GM18507 (cell line): ENCODE measurements around the gene NR6A1.
"Not testable (repeated sequence)": the region's sequence is repeated elsewhere in the genome, so short reads cannot be mapped to it uniquely, and the experiment has no call there.

Experiments used
- DNase-seq: peaks from one replicate; pipeline ENCODE4 v3.0.0; 2011; ENCODE audit warnings: low read depth; ENCODE audit not compliant: insufficient read length; ENCODE audit errors: extremely low spot score
- FAIRE-seq: peaks from 2 replicates; lab custom pipeline; 2011; peaks lifted over from hg19 to GRCh38; lab: Jason Lieb, UNC

The NR6A1 gene

DNA sequence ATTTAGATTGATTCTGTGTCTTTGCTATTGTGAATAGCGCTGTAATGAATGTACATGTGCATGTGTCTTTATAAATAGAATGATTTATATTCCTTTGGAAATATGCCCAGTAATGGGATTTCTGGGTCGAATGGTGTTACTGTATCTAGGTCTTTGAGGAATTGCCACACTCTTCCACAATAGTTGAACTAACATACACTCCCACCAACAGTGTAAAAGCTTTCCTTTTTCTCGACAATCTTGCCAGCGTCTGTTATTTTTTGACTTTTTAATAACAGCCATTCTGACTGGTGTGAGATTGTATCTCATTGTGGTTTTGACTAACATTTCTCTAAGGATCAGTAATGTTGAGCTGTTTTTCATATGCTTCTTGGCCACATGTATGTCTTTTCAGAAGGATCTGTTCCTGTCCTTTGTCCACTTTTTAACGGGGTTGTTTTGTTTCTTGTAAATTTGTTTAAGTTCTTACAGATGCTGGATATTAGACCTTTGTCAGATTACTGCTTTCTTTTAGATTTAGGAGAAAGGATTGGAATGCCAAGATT is 139.0 kb downstream of the NR6A1 start:
- FAIRE-seq = no peak
- no peak for DNase-seq

DNA sequence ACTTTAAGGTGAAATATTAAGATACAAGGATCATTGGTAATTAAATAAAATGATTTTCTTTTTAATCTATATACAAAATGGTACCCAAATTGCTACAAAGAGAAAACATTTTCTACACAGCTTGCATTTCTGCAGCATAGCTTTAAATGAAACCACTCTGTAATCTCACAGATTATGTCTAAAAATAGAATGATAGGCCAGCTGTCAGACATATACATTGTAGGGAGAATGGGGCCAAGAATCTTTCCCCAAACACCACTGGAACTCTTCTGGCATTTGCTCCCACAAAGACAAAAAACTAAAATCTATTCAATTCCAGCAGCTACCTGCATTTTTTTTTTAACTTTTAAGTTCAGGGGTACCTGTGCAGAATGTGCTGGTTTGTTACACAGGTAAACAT is 139.8 kb downstream of the NR6A1 start:
- FAIRE-seq (no peak), DNase-seq (no peak)

DNA sequence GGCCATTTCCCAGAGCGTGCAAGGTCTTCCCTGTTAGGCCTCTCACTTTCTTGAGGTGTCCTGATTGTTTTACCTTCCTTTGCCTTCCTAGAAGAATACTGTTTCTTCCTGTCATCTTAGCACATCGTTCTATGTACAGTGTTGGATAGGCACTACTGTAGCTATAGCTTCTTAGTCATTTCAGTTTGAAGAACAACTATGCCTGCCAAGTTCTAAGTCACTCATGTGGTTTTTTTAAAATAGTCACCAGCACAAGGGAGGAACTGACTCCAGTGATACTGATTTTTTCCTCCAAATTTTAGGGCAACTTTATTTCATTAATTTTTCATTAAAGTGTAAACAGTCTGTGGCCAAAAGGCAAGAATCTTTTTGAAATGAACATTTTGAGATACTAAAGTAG is 141.5 kb downstream of the NR6A1 start:
- DNase-seq (no peak), FAIRE-seq (no peak)

DNA sequence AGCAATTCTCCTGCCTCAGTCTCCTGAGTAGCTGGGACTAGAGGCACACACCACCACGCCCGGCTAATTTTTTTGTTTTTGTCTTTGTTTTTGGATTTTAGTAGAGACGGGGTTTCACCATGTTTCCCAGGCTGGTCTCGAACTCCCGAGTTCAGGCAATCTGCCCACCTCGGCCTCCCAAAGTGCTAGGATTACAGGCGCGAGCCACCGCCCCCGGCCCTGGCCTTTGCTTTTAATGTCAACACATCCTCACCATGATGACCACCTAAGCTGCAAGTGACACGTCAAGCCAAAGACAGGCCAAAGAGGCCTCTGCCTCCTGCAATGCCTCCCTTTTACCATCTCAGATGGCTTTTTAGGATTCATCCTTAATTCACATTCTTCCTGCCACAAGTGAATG is 142.4 kb downstream of the NR6A1 start:
- no peak for FAIRE-seq
- no peak for DNase-seq

DNA sequence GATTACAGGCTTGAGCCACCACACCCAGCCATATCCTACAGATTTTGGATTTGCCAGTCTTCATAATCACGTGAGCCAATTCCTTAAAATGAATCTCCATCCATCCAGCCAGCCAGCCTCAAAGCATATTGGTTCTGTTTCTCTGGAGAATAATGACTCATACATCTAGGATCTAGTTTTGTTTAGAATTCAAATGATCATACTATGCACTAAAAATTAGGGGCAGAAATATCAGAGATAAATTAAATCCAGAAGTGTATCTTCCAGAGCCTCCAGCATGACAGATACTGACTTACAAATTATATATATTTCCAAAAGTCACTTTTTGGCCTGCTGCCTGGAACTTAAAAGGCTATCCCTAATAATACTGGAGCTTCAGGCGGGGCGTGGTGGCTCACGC is 144.8 kb downstream of the NR6A1 start:
- FAIRE-seq (no peak), DNase-seq (no peak)

DNA sequence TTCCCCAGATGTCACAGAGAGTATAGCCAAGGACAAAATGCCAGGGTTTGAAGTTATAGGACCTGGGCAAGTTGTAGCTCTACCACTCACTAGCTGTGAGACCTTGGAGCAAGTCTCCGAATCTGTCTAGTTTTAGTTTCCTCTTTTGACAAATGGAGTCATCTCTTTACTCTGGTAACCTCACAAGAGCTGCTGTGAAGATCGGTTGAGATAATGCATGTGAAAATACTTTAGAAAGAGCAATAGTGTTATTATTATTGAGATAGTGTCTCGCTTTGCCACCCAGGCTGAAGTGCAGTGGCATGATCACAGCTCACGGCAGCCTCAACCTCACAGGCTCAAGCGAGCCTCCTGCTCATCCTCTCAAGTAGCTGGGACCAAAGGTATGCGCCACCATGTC is 146.0 kb downstream of the NR6A1 start:
- DNase-seq (no peak), FAIRE-seq (no peak)

DNA sequence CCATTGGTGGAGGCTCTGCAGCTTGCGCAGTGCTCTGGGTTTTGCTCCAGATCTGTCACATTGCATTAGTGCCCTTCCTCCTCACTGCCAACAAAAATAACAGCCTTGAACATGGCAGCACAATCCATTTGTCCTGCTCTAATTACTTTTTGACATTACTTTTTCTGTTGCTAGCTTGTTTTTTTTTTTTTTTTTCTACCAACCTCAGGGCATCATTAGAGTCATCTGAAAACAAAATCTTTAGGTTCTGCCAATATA is 146.4 kb downstream of the NR6A1 start:
- FAIRE-seq (no peak), DNase-seq (no peak)

DNA sequence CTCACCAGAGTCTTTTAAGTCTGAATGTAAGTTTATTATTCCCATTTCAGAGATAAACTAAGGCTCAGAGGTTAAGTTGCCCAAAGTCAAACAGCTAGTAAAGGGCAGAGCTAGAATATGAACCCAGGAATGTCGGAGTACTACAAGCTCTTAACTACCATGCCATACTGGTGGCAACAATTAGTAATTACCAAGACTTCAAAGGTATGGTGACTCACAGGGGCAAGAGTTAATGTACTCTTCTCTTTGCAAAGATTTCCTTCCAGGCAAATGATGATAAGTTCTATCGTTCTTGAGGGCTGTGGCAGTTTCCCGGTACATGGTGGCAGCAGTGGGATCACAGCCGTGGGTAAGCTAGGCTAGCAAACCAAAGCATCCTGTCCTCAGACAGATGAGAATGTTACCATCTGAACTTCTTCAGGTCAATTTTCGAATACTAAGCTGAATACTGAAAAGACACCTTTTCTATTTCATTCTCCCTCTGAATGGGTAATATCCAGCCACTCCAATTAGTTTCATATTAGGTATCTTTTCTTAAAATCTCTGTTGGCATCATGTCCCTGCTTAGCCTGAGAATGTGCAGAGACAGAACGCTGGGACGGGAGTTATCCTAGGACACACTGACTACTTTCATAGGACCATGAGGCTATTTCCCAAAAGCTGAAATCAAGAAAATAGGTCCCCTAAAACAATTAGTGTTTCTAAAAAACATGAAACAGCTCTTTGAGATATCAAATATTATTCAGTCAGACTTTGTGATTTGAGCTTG is 147.0 kb downstream of the NR6A1 start:
- DNase-seq = no peak
- no peak for FAIRE-seq

DNA sequence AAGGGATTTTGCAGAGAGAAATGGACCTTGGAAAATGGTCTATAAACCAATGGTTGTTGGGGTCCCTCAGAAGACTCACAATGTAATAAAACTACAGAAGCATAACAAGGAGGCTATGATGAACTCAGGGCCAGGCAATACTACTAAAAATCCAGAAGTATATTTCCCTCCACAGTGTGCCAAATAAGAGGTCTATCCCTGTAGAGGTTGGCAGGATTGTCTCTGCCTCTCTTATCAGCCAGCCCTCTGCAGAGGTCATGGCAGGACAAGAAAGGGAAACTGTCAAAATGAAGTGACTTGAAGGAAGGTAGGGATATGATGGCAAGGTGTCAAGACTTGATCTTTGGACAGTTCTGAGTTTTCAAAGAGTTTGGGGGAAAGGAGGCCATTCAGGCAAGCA is 148.2 kb downstream of the NR6A1 start:
- no peak for FAIRE-seq
- DNase-seq = no peak

DNA sequence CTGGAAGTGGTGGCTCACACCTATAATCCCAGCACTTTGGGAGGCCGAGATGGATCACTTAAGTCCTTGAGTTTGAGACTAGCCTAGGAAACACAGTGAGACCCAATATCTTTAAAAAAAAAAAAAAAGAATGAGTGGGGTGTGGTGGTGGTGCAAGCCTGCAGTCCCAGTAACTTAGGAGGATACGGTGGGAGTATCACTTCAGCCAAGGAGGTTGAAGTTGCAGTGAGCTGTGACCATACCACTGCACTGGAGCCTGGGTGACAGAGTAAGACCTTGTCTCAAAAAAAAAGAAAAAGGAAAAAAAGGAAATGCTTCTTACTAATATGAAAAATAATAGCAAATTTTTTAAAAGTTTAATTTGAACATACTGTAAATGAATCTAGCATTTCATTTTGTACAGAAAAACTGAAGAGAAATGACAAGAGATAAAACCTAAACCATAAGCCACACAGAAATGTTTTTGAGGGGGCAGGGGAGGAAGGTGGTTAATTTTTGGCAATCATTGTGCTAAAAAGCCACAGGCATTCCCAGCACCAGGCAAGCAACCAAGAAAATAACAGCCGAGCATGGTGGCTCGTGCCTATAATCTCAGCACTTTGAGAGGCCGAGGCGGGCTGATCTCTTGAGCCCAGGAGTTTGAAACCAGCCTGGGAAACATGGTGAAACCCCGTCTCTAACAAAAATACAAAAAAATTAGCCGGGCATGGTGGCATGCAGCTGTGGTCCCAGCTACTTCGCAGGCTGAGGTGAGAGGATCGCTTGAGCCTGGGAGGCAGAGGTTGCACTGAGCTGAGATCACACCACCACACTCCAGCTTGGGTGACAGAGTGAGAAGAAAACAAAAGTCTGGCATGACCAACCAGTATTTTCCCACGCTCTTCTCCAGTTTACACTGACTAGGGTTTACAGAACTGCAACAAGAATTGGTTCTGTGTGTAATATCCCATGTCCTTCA is 149.5 kb downstream of the NR6A1 start:
- DNase-seq (no peak), FAIRE-seq (peak; percentile 69)

DNA sequence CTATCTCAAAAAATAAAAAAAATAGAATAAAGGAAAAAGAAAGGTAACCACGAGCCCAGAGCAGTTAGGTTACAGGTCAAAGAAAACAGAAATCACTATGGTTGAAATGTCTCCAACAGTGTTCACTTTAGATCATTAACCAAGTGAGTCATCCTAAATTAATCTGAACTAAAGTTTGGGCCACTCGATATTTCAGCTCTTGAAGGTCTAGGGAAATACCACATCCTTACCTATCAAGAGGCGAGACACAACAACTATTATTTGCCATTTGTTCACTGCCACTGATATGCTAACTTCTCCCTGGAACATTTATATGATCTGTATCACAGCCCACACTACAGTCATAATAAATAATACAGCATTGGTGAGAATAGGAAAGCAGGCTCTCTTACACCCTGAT is 152.6 kb downstream of the NR6A1 start:
- DNase-seq (no peak), FAIRE-seq (peak; percentile 38)

DNA sequence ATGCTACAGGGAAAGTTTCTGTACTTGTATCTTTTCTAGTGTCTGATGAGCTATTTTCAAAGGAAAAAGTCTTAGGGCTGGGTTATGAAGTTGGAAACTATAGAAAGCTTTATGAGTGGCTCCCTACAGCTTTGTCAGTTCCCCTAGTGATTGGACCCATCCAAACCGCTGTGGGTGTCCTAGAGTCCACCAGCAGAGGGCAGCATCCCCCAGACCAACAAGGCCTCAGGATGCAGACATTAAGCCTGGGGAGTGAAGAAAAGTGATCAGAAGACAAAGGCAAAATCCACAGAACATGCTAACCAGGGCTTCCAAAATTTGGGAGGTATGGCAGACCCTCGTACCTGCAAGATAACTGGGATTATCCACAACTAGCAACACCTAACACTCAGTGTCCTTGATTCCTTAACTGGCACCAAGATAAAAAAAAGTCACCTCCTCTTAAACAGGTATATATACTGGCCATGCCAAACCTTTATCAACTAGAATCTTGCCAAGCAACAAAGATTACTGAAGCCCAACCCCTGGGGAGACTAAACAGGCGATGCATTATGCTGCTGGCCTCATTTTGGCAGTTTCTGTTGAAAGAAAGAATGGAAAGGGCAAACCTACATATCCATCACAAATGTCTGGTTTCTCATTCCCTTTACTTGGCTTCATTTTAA is 153.5 kb downstream of the NR6A1 start:
- FAIRE-seq = peak; percentile 92

DNA sequence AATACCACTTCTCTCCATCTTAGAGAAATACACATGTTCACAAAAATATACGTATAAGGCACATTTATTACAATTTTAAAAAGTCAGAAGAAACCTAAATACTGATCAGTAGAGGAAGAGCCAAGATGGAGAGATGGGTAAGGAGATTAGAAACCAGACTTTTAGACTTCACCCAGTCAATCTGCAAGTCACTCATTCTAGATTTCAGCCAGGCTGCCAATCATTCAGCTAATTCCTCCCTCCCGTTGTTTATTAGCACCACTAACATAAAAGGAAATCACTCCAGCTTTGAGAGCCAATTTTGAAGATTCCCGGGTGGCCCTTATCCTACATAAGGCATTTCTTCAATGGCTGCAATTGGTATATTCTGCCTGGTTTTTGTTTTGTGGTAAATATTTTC is 154.2 kb downstream of the NR6A1 start:
- FAIRE-seq (no peak), DNase-seq (no peak)

More for the DNA sequence above, 153.5 kb downstream of the NR6A1 start:
- DNase-seq = peak; percentile 48

DNA sequence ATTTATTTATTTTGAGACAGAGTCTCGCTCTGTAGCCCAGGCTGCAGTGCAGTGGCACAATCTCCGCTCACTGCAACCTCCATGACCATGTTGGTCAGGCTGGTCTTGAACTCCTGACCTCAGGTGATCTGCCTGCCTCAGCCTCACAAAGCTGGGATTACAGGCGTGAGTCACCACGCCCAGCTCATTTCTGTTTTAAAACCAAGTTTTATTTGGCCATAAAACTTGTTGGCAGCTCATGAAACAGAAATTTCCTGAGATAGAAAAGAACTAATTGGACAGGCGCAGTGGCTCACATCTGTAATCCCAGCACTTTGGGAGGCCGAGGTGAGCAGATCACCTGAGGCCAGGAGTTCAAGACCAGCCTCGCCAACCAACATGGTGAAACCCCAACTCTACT is 155.3 kb downstream of the NR6A1 start:
- FAIRE-seq = not testable (repeated sequence)

DNA sequence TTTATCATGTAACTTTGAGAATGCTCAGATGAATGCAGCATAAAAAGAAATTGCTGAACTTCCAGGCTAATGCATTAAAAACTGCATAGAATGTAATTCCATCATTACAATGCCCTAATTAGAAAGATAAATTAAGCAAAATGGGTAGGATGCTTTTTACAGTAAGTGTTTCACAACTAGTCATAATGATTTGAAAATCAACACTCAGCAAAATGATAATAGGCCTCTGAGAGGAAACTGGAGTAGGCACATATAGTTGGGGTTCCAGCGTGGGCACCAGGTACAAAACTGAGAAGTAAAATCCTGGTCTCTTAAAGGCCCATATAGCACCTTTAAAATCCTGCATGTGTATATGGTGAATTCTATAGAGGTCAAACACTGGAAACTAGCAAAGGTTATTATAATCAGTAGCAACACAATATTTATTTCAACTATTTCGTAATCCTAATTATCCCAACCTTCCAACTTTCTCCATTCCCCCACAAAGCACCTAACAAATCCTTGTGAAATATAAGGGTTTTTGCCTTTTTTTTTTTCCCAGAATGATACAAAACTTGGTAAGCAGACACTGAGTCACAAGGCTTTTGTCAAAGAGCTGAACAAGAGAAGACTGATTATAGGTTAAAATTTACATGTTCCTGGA is 155.9 kb downstream of the NR6A1 start:
- DNase-seq (no peak), FAIRE-seq (no peak)

More for the DNA sequence above, 155.3 kb downstream of the NR6A1 start:
- DNase-seq = not testable (repeated sequence)

DNA sequence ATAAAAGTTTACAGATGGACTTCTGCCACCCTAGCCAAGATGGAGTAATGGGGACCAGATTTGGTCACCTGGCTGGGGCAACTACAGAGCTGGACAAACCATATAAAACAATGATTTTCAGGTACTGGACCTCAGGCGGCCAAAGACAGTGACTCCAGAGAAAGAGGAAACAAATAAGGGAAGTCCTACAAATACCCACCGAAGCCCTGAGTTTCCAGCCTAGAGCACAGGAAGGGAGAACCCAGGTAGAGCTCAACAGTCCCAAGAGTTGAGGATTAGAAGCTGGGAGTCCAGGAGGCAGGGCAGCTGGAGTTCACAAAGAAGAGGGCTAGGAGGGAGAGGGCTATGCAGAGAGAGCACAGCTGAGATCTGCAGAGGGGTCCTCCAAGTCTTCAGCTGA is 157.3 kb downstream of the NR6A1 start:
- FAIRE-seq = no peak
- DNase-seq = no peak

DNA sequence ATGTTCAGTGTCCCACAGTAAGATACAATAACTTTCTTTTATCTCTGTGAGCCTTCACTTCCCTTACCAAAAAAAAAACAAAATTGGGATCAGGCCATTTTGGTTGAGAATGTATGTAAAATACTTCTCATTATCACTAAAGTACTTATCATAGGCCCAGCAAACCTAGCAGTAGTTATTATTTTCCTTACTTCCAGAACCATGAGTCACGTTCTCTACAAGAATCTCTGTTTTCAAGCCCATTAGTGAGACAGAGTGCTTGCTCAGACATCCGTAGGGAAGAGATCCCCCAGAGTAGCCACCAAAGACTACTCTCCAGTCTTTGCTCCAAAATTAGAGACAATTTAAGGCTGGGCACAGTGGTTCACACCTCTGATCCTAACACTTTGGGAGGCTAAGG is 160.0 kb downstream of the NR6A1 start:
- no peak for FAIRE-seq
- DNase-seq = no peak

DNA sequence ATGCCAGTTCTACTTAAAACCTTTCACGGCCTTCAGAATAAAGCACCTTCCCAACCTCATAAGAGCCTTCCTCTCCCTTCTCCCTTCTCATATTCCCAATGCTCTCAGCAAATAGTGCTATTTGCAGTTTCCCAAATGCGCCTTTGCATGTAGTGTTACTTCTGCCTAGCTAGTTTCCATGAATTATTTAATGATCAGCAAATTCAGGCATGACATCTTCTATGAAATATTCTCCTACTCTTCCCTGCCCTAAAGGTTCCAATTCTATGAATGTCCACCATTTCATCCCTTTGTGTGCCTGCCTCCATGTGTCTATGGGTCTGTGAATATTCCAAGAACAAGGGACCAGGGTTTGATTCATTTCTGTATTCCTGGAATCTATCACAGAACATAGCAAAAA is 165.1 kb downstream of the NR6A1 start:
- FAIRE-seq (no peak), DNase-seq (no peak)

DNA sequence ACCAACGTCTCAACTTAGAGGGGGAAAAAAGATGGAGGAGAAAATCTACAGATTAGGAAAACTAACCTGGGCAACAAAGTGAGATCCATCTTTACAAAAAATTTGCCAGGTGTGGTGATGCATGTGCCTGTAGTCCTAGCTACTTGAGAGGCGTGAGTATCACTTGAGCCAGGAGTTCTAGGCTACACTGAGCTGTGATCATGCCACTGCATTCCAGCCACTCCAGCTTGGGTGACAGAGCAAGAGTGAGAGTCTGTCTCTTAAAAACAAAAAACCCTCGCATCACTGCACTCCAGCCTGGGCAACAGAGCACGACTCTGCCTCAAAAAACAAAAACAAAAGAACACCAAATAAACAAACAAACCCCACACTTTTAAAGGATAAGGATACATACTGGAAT is 165.9 kb downstream of the NR6A1 start:
- no peak for DNase-seq
- FAIRE-seq = no peak

DNA sequence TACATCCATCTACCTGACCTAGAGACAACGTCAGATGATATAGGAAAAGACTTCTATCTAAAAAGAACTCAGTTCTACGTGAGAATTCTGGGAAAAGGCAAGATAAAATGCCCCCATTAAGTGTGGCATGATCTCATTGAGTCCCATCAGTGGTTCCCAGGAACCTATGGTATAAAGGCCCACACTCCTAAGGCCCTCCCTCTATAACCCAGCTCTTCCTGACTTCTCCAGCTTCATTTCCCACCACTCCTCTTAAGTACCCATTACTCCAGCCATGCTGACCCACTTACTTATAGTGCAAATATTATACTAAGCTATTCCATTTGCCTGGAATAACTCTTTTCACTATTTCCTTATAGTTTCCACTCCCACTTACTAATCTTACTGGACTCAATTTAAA is 168.5 kb downstream of the NR6A1 start:
- FAIRE-seq (no peak), DNase-seq (no peak)
